Mucosa of stomach (tissue), 1 donor: ENCODE data around the gene POU6F2.

Experiments
- H3K27me3 ChIP-seq: one replicate; pipeline ENCODE4 v1.7.0; 2013; ENCODE audit warnings: mild to moderate bottlenecking, low read length; ENCODE audit not compliant: control insufficient read depth, insufficient read depth
- H3K36me3 ChIP-seq: one replicate; pipeline ENCODE4 v1.7.0; 2013; ENCODE audit warnings: low read length; ENCODE audit not compliant: control insufficient read depth, insufficient read depth
- H3K4me1 ChIP-seq: one replicate; pipeline ENCODE4 v1.7.0; 2013; ENCODE audit warnings: mild to moderate bottlenecking, low read length; ENCODE audit not compliant: control insufficient read depth, insufficient read depth
- H3K4me3 ChIP-seq: one replicate; pipeline ENCODE4 v1.7.0; 2013; ENCODE audit warnings: low read length
- H3K9ac ChIP-seq: one replicate; pipeline ENCODE4 v1.7.0; 2013; ENCODE audit warnings: mild to moderate bottlenecking, low read length, moderate library complexity
- H3K9me3 ChIP-seq: one replicate; pipeline ENCODE4 v1.7.0; 2013; ENCODE audit warnings: mild to moderate bottlenecking, low read length, moderate library complexity; ENCODE audit not compliant: control insufficient read depth
- donor health status: Pancreatic carcinoma.

POU6F2 gene

GRCh38 chr7:39075210-39075609, 97.5 kb downstream of the POU6F2 start:
- no peaks in the 10 kb centered on the region for H3K27me3 ChIP-seq

GRCh38 chr7:39083781-39084180, 106.1 kb downstream of the POU6F2 start:
- Histone ChIP-seq H3K36me3 (no peaks in the 10 kb centered on the region), H3K9me3 (no peaks in the 10 kb centered on the region), H3K4me1 (no peaks in the 10 kb centered on the region), H3K4me3 (no peak overlapping the region), H3K27me3 (no peaks in the 10 kb centered on the region), H3K9ac (no peak overlapping the region)

More at GRCh38 chr7:39075210-39075609, 97.5 kb downstream of the POU6F2 start:
- Histone ChIP-seq H3K9me3 (no peaks in the 10 kb centered on the region), H3K9ac (no peak overlapping the region), H3K4me3 (no peak overlapping the region), H3K4me1 (no peaks in the 10 kb centered on the region), H3K36me3 (no peaks in the 10 kb centered on the region)

- Histone ChIP-seq H3K9me3 (no peaks in the 10 kb centered on the region), H3K36me3 (no peaks in the 10 kb centered on the region), H3K27me3 (no peaks in the 10 kb centered on the region), H3K4me1 (no peaks in the 10 kb centered on the region), H3K4me3 (no peak overlapping the region), H3K9ac (no peak overlapping the region)
Measured at GRCh38 chr7:39084349-39084748, 106.6 kb downstream of the POU6F2 start.

GRCh38 chr7:39085189-39085588, 107.5 kb downstream of the POU6F2 start:
- Histone ChIP-seq H3K27me3 (no peaks in the 10 kb centered on the region), H3K4me1 (no peaks in the 10 kb centered on the region), H3K4me3 (no peak overlapping the region), H3K9ac (no peak overlapping the region), H3K36me3 (no peaks in the 10 kb centered on the region), H3K9me3 (no peaks in the 10 kb centered on the region)

GRCh38 chr7:39085590-39086049, 107.9 kb downstream of the POU6F2 start:
- H3K9ac ChIP-seq = no peak overlapping the region
- no peaks in the 10 kb centered on the region for H3K9me3 ChIP-seq
- H3K27me3 ChIP-seq = no peaks in the 10 kb centered on the region
- H3K4me1 ChIP-seq = no peaks in the 10 kb centered on the region
- H3K4me3 ChIP-seq = no peak overlapping the region
- no peaks in the 10 kb centered on the region for H3K36me3 ChIP-seq

- Histone ChIP-seq H3K9ac (no peak overlapping the region), H3K4me3 (no peak overlapping the region), H3K27me3 (no peaks in the 10 kb centered on the region), H3K36me3 (no peaks in the 10 kb centered on the region), H3K4me1 (no peaks in the 10 kb centered on the region), H3K9me3 (no peaks in the 10 kb centered on the region)
Measured at GRCh38 chr7:39086638-39087360, 109.1 kb downstream of the POU6F2 start.

GRCh38 chr7:39088730-39089593, 111.3 kb downstream of the POU6F2 start:
- Histone ChIP-seq H3K4me3 (no peak overlapping the region), H3K9me3 (no peaks in the 10 kb centered on the region), H3K4me1 (no peaks in the 10 kb centered on the region), H3K9ac (no peak overlapping the region), H3K36me3 (no peaks in the 10 kb centered on the region), H3K27me3 (no peaks in the 10 kb centered on the region)

GRCh38 chr7:39091145-39091544, 113.4 kb downstream of the POU6F2 start:
- Histone ChIP-seq H3K36me3 (no peaks in the 10 kb centered on the region), H3K4me3 (no peak overlapping the region), H3K9me3 (no peaks in the 10 kb centered on the region), H3K27me3 (no peaks in the 10 kb centered on the region), H3K4me1 (no peaks in the 10 kb centered on the region), H3K9ac (no peak overlapping the region)

GRCh38 chr7:39091774-39092173, 114.1 kb downstream of the POU6F2 start:
- H3K9ac ChIP-seq = no peak overlapping the region
- H3K36me3 ChIP-seq = no peaks in the 10 kb centered on the region
- H3K4me3 ChIP-seq = no peak overlapping the region
- H3K9me3 ChIP-seq = no peaks in the 10 kb centered on the region
- H3K27me3 ChIP-seq = no peaks in the 10 kb centered on the region
- H3K4me1 ChIP-seq = no peaks in the 10 kb centered on the region

GRCh38 chr7:39094731-39095130, 117.0 kb downstream of the POU6F2 start:
- Histone ChIP-seq H3K4me3 (no peak overlapping the region), H3K9me3 (no peaks in the 10 kb centered on the region), H3K36me3 (no peaks in the 10 kb centered on the region), H3K4me1 (no peaks in the 10 kb centered on the region), H3K9ac (no peak overlapping the region), H3K27me3 (no peaks in the 10 kb centered on the region)

- H3K36me3 ChIP-seq = no peaks in the 10 kb centered on the region
- H3K9me3 ChIP-seq = no peaks in the 10 kb centered on the region
- no peaks in the 10 kb centered on the region for H3K4me1 ChIP-seq
- H3K9ac ChIP-seq = no peak overlapping the region
- H3K4me3 ChIP-seq = no peak overlapping the region
- no peaks in the 10 kb centered on the region for H3K27me3 ChIP-seq
Measured at GRCh38 chr7:39095875-39096619, 118.3 kb downstream of the POU6F2 start.

GRCh38 chr7:39098506-39098905, 120.8 kb downstream of the POU6F2 start:
- H3K27me3 ChIP-seq = no peaks in the 10 kb centered on the region
- H3K9me3 ChIP-seq = no peaks in the 10 kb centered on the region
- H3K4me3 ChIP-seq = no peak overlapping the region
- H3K9ac ChIP-seq = no peak overlapping the region
- H3K4me1 ChIP-seq = no peaks in the 10 kb centered on the region
- no peaks in the 10 kb centered on the region for H3K36me3 ChIP-seq
